CD4-positive, alpha-beta T cell treated with Interleukin-21 for 1 hour (primary cell): ENCODE data around the gene EXOC3L2.
"Not testable (repeated sequence)": the region's sequence is repeated elsewhere in the genome, so short reads cannot be mapped to it uniquely, and the experiment has no call there.

Experiments
- DNase-seq: peaks from one replicate; pipeline ENCODE4 v3.0.0-alpha.2; 2020

EXOC3L2 gene

GRCh38 chr19:45245334-45245787, at the start of gene EXOC3L2:
Gene EXOC3L2 (minus strand): TSS chr19:45245407. CDS start chr19:45239045, 6,362 bp downstream.
- DNase-seq: no peak

DNA sequence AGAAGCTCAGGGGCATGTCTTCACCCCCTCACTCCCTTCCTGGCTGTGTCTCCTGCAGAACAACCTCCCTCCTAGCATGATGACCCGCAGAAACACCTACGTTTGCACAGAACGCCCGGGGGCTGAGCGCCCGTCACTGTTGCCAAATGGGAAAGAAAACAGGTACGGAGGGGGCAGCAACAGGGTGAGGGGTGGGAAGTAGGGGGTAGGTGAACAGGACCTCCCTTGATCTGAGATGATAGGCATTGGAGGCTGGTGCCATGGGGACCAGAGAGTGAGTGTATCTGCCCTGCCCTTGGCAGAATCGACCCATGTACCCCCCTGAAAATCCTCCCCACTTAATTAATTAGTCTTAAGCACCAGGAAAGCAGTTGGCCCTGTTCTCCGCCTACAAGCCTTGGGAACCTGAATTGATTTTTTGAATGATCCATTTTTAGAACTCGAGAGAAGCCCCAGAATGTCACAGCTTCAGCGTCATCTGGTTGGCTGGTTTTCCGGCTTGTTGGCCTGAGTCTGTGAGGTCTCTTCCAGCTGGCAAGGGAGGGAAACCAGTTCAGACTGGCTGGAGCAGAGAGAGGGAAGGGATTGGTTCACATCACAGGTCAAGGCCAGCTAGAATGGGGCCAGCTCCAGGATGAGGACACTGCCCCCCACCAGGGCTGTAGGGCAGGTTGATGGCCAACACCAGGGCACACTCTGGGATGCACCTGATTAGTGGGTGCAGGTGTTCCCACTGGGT, 49.3 kb upstream of the EXOC3L2 start:
- DNase-seq: no peak

- no peak for DNase-seq
Measured at GRCh38 chr19:45293682-45294081, 48.5 kb upstream of the EXOC3L2 start.

DNA sequence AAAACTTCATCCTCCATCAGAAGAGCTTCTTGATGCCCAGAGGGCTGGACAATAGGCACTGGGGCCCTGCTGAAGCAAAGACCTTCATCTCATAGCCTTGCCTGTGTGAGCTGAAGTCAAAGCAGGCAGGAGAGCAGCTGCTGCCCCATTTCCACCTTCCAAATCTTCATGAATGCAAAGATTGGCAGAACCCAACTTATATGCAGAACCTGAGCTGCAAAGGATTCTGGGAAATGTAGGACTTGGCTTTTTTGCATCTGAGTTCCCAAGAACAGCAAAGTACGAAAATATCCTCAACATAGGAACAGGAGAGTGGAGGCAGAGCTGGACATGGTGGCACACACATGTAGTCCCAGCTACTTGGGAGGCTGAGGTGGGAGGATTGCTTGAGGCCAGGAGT, 46.6 kb upstream of the EXOC3L2 start:
- DNase-seq: no peak

DNA sequence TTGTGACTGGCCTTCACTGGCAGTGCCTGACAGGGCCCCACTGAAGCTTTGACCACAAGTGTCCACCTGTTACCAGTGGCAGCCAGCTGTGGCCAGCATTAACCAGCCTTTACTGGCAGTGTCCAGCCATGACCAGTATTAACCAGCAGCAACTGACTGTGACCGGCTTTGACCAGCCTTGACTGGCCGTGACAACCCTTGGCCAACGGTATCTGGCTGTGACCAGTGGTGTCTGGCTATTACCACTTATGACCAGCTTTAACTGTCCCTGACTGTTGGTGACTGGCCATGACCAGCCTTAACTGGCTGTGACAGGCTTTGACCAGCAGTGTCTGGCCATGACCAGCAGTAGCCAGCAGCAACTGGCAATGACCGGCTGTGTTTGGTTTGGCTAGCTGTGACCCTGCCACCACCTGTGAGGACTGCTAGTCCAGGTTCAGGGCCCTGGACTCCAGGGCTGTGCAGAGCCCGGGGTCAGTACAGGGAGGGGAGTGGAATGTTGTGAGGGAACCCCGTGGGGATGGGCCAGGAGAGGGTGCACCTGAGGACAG, 45.2 kb upstream of the EXOC3L2 start:
- DNase-seq: no peak

DNA sequence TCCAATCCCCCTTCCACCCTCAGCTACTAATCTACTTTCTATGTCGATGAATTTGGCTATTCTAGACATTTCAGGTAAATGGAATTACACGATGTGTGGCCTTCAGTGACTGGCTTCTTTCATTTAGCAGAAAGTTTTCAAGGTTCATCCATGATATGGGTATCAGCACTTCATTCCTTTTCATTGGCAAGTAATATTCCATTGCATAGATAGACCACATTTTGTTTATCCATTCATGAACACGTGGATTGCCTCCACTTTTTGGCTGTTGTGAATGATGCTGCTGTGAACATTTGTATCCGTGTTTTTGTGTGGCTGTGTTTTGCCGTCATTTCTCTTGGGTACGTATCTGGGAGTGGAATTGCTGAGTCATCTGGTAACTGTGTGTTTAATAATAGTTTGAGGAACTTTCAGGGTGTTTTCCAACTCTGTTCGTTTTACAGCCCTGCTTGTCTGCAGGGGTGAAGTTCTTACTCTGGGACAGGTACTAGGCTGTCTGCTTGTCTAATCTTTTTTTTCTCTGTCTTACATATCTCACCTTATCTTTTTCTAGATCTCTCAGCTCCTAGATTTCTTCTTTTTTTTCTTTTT, 38.3 kb upstream of the EXOC3L2 start:
- DNase-seq: peak; percentile 3

- no peak for DNase-seq
Measured at GRCh38 chr19:45280471-45280961, 35.3 kb upstream of the EXOC3L2 start.

DNA sequence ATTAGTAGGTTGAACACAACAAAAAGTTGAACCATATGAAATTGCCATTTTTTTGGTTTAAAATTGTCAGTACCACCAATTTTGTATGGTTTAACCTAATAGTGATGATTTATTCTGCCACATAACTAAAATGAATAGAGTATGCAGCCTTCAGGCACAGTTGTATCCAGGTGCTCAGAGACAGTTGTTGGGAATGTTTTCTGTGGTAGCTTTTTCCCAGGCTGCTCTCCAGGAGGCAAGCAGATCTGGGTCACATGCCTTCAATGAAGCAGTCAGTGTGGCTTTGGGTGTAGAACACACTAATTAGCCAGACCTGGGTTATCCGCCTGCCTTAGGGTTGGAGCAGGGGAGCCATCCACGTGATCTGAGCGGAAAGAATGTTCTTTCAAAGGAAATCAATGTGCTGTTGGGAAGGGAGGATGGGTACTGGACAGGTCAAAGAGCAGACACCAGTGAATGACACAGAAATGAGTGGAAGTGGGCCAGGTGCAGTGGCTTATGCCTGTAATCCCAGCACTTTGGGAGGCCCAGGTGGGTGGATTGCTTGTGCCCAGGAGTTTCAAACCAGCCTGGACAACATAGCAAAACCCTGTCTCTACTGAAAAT, 34.5 kb upstream of the EXOC3L2 start:
- DNase-seq: no peak

- DNase-seq: no peak
Measured at GRCh38 chr19:45278087-45278486, 32.9 kb upstream of the EXOC3L2 start.

- DNase-seq: no peak
Measured at GRCh38 chr19:45276284-45276687, 31.1 kb upstream of the EXOC3L2 start.

DNA sequence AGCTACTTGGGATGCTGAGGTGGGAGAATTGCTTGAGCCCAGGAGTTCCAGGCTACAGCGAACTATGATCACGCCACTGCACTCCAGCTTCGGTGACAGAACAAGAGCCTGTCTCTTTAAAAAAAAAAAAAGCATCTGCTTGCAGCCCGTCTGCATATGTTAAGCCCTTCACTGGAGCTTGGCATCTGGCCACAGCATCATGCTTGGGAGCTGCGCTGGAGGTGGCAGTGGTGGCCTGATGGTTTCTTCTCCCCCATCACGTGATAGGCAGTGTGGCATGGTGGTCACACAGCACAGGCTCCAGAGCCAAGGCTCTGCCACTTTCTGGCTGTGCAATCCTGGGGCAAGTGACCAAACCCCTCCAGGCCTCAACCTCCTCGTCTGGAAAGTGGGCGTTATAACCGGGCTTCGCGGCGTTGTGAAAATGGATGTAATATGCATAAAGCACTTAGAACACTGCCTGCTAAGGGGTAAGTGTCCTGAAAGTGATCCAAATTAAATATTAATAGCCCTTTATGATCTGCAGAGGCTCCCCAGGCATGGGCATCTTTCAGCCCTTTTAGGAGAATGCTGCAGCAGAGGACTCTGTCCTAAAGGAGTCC, 30.3 kb upstream of the EXOC3L2 start:
- DNase-seq: no peak

GRCh38 chr19:45273521-45273855, 28.3 kb upstream of the EXOC3L2 start:
- DNase-seq: no peak

- DNase-seq: no peak
Measured at GRCh38 chr19:45271735-45272108, 26.5 kb upstream of the EXOC3L2 start.

DNA sequence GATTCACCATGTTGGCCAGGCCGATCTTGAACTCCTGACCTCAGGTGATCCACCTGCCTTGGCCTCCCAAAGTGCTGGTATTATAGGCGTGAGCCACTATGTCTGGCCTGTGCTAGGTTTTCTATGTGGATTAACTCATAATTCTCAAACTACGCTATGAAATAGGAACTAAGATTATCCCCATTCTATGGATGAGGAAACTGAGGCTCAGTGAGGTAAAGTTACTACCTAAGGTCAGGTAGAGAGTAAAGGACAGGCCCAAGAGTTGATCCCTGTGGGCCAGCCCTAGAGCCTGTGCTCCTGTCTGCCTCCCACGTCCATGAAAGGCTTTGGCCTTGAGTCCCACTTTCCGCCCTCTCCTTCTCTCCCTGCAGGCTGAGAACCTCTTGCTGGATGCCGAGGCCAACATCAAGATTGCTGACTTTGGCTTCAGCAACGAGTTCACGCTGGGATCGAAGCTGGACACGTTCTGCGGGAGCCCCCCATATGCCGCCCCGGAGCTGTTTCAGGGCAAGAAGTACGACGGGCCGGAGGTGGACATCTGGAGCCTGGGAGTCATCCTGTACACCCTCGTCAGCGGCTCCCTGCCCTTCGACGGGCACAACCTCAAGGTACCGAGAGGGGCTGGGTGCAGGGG, 26.0 kb upstream of the EXOC3L2 start:
- no peak for DNase-seq

DNA sequence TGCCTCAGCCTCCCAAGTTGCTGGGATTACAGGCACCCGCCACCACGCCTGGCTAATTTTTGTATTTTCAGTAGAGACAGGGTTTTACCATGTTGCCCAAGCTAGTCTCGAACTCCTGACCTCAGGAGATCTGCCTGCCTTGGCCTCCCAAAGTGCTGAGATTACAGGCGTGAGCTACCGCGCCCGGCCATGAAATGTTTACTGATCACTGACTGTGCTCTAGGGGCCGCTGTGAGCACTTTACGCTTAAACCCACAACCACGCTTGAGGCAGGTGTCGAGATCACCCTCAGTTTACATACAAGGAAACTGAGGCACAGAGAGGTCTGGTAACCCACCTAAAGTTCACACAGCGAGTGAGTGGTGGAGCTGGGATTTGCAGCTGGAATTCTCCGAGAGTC, 24.7 kb upstream of the EXOC3L2 start:
- not testable (repeated sequence) for DNase-seq

DNA sequence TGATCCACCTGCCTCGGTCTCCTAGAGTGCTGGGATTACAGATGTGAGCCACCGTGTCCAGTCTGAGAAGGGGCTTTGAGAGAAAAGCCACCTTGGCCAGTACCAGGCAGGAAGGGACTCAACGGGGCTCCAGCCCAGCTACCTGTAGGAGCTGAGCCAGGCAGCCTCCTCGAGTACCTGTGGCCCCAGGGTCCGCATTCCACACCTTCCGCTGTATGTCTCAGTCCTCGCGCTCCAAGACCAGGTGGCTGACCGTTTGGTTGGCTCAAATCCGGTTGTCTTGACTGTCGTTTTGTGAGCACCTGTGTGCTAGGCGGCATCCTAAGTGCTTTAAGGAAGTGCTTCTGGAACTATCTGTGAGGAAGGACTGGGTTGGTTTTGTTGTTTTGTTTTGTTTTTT, 22.1 kb upstream of the EXOC3L2 start:
- DNase-seq: no peak

DNA sequence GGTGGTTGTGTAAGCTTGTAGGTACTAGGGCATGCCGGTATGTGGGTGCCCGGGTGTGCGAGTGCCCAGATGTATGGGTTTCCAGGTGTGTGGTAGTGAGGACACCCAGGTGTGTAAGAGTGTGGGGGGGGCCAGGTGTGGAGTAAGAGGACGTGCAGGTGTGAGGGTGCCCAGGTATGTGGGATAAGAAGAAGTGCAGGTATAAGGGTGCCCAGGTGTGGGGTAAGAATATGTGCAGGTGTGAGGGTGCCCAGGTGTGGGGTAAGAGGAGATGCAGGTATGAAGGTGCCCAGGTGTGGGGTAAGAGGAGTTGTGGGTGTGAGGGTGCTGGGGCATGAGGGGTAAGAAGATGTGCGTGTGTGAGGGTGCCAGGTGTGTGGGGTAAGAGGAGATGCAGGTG, 20.2 kb upstream of the EXOC3L2 start:
- no peak for DNase-seq

GRCh38 chr19:45264781-45265317, 19.6 kb upstream of the EXOC3L2 start:
- no peak for DNase-seq

DNA sequence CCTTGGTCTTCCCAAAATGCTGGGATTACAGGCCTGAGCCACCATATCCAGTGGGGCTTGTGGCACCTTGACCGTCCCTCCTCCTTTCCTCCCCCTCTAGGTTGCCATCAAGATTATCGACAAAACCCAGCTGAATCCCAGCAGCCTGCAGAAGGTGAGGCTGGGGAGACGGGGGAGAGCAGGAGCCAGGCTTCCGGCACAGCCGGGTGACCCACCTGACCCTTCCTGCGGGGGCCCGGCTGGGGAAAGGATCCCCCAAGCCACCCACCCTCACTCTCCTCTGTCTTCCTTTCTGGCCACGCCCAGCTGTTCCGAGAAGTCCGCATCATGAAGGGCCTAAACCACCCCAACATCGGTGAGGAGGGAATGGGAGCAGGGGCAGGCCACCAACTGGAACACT, 17.8 kb upstream of the EXOC3L2 start:
- DNase-seq: no peak

GRCh38 chr19:45262570-45262969, 17.4 kb upstream of the EXOC3L2 start:
- DNase-seq: no peak

DNA sequence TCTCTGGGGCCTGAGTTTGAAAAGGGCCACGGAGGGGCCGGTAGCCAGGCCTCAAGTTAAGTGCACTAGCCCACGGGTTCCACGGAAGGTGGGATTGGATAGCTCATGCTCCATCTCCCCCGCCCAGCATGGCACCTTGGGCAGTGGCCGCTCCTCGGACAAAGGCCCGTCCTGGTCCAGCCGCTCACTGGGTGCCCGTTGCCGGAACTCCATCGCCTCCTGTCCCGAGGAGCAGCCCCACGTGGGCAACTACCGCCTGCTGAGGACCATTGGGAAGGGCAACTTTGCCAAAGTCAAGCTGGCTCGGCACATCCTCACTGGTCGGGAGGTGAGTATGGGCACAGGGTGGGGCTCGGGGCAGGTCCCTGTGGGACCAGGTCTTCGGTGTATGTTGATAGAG, 13.7 kb upstream of the EXOC3L2 start:
- no peak for DNase-seq

- no peak for DNase-seq
Measured at GRCh38 chr19:45256836-45257235, 11.6 kb upstream of the EXOC3L2 start.
